Prostate gland (tissue), 2 donors: ENCODE measurements around the gene ZNF862.

Experiments
- CTCF ChIP-seq, 4 experiments: fragments of 200-600 bp in 2 of 4; fragments of 450-650 bp in 2 of 4; sonication (generic) in 2 of 4; IDR thresholded peaks; 1 replicate in 3 of 4; 2 replicates in 1 of 4; pipeline ENCODE4 v1.5.1; 2016 to 2019; ENCODE audit warnings: antibody characterized with exemption in 4 of 4, mild to moderate bottlenecking in 2 of 4, moderate library complexity in 2 of 4
- POLR2A ChIP-seq: fragments of 450-650 bp; IDR thresholded peaks from one replicate; pipeline ENCODE4 v1.6.1; 2016; ENCODE audit warnings: antibody characterized with exemption, mild to moderate bottlenecking

GRCh38 chr7:149885191-149886017 lies 47.2 kb downstream of the ZNF862 start:
- TF ChIP-seq POLR2A (no peak), CTCF (IDR thresholded peaks at IDR 0.05) (no peak)
